ENCODE data around the gene B3GAT3.
"Not testable (repeated sequence)": the region's sequence is repeated elsewhere in the genome, so short reads cannot be mapped to it uniquely, and the experiment has no call there.

The B3GAT3 gene

GRCh38 chr11:62604460-62605120, 17.2 kb downstream of the B3GAT3 start:
- no peak for DNase-seq (ENCODE audit: low read depth, low spot score)

- no peak for DNase-seq (ENCODE audit: low read depth, low spot score)
These were observed 17.9 kb downstream of the B3GAT3 start for GRCh38 chr11:62603776-62604299.

- no peak for DNase-seq (ENCODE audit: low read depth, low spot score)
These were observed 18.7 kb downstream of the B3GAT3 start for GRCh38 chr11:62603072-62603408.

GRCh38 chr11:62602141-62603071, 19.4 kb downstream of the B3GAT3 start:
- DNase-seq (ENCODE audit: low read depth, low spot score): no peak

- peak; percentile 97 for DNase-seq (ENCODE audit: low read depth, low spot score)
These were observed 20.2 kb downstream of the B3GAT3 start, which contains the start of gene MTA2 for GRCh38 chr11:62601372-62602140. TSS of gene MTA2 (minus strand) at chr11:62601865. CDS start at chr11:62601450, 415 bp downstream.

- no peak for DNase-seq (ENCODE audit: low read depth, low spot score)
These were observed 20.7 kb downstream of the B3GAT3 start for GRCh38 chr11:62601122-62601371.

GRCh38 chr11:62600367-62601121, 21.2 kb downstream of the B3GAT3 start:
- no peak for DNase-seq (ENCODE audit: low read depth, low spot score)

GRCh38 chr11:62599901-62600300, 21.9 kb downstream of the B3GAT3 start:
- DNase-seq (ENCODE audit: low read depth, low spot score): no peak

GRCh38 chr11:62599069-62599696, 22.6 kb downstream of the B3GAT3 start:
- DNase-seq (ENCODE audit: low read depth, low spot score): peak; percentile 92

- no peak for DNase-seq (ENCODE audit: low read depth, low spot score)
These were observed 26.7 kb downstream of the B3GAT3 start for GRCh38 chr11:62595124-62595523.

- no peak for DNase-seq (ENCODE audit: low read depth, low spot score)
These were observed 28.2 kb downstream of the B3GAT3 start for GRCh38 chr11:62593434-62594044.

- DNase-seq (ENCODE audit: low read depth, low spot score): no peak
These were observed 28.8 kb downstream of the B3GAT3 start for GRCh38 chr11:62592989-62593421.

- no peak for DNase-seq (ENCODE audit: low read depth, low spot score)
These were observed 29.5 kb downstream of the B3GAT3 start for GRCh38 chr11:62592146-62592815.

- DNase-seq (ENCODE audit: low read depth, low spot score): peak; percentile 98
These were observed 30.2 kb downstream of the B3GAT3 start, which contains the start of gene TUT1 for GRCh38 chr11:62591448-62592145. TSS of gene TUT1 (minus strand) at chr11:62591523. CDS start at chr11:62591485, 38 bp downstream.

GRCh38 chr11:62588966-62589637, 32.7 kb downstream of the B3GAT3 start:
- DNase-seq (ENCODE audit: low read depth, low spot score): no peak

- not testable (repeated sequence) for DNase-seq (ENCODE audit: low read depth, low spot score)
These were observed 36.4 kb downstream of the B3GAT3 start for GRCh38 chr11:62585356-62585755.

GRCh38 chr11:62581735-62582134, 40.1 kb downstream of the B3GAT3 start:
- DNase-seq (ENCODE audit: low read depth, low spot score): not testable (repeated sequence)

- DNase-seq (ENCODE audit: low read depth, low spot score): no peak
These were observed 40.6 kb downstream of the B3GAT3 start for GRCh38 chr11:62580959-62581715.

Data from brain pericyte (primary cell).